ENCODE data around the gene PLXND1. TPM values are rescaled to one million over a fixed set of nuclear protein-coding genes. Genes with fewer than 3 reads are reported as not detected.

PLXND1 gene
- total RNA-seq, 1 experiment from 2014 or later, result 26.3 TPM

GRCh38 chr3:129571605-129572547 lies 34.6 kb downstream of the PLXND1 start:
- POLR2A ChIA-PET, result no interaction called here

DNA sequence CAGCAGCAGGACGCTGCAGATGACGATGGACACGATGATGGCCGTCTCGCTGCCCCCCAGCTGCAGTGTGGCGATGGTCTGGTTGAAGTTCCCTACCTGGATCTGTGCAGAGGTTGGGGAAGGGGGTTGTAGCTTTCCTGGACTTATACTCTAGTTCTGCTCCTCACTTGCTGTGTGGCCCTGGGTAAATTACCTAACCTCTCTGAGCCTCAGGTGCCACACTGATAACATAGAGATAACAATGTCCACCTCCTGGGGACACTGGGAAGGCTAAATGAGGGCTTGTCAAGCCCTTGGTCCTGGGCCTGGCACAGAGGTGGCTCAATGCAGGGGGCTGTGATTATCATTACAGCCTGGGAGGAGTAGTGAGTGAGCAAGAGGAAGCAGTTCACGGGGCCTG lies 36.6 kb downstream of the PLXND1 start:
- BruUV-seq (replicated peaks), result no TSS peak
- no peaks in the 10 kb centered on the region for H3K9me3 Mint-ChIP-seq (ENCODE audit: unreplicated experiment)
- no peak overlapping the region for H3K27ac Mint-ChIP-seq (ENCODE audit: unreplicated experiment)
- no peaks in the 10 kb centered on the region for H3K4me1 Mint-ChIP-seq (ENCODE audit: low read depth, unreplicated experiment)
- TF ChIP-seq CTCF (IDR thresholded peaks at IDR 0.05; ENCODE audit: insufficient read depth in 1 of 2, low read depth in 1 of 2, low read length in 1 of 2, severe bottlenecking in 1 of 2, unreplicated experiment in 1 of 2), result no peak
- no peaks in the 10 kb centered on the region for H3K4me1 ChIP-seq
- H3K36me3 ChIP-seq (ENCODE audit: control insufficient read depth, insufficient read depth, low read length), result no peaks in the 10 kb centered on the region
- H3K9me3 ChIP-seq, result no peaks in the 10 kb centered on the region
- POLR2A ChIA-PET, result no interaction called here
- H3K36me3 Mint-ChIP-seq (ENCODE audit: insufficient read depth, unreplicated experiment), result peaks cover 6% of the 10 kb centered on the region
- no peaks in the 10 kb centered on the region for H3K27me3 ChIP-seq (replicated peaks; ENCODE audit: control insufficient read depth, insufficient read depth, low read length)
- no peak overlapping the region for H3K4me3 Mint-ChIP-seq (ENCODE audit: unreplicated experiment)
- no peaks in the 10 kb centered on the region for H3K27me3 Mint-ChIP-seq (ENCODE audit: insufficient read depth, unreplicated experiment)
- CTCF ChIA-PET, result no interaction called here
- no peak for DNase-seq
- intact Hi-C loops (cut with micrococcal nuclease; ENCODE audit: unreplicated experiment), result no loop called here
- no peak overlapping the region for H3K4me3 ChIP-seq (ENCODE audit: low read depth, low read length)

More at GRCh38 chr3:129571605-129572547, 34.6 kb downstream of the PLXND1 start:
- Mint-ChIP-seq H3K4me1 (ENCODE audit: low read depth, unreplicated experiment) (no peaks in the 10 kb centered on the region), H3K36me3 (ENCODE audit: insufficient read depth, unreplicated experiment) (peaks cover 6% of the 10 kb centered on the region), H3K9me3 (ENCODE audit: unreplicated experiment) (no peaks in the 10 kb centered on the region), H3K27me3 (ENCODE audit: insufficient read depth, unreplicated experiment) (no peaks in the 10 kb centered on the region), H3K27ac (ENCODE audit: unreplicated experiment) (no peak overlapping the region), H3K4me3 (ENCODE audit: unreplicated experiment) (no peak overlapping the region)
- intact Hi-C loops (cut with micrococcal nuclease; ENCODE audit: unreplicated experiment), result no loop called here
- Histone ChIP-seq H3K4me3 (ENCODE audit: low read depth, low read length) (no peak overlapping the region), H3K4me1 (no peaks in the 10 kb centered on the region), H3K9me3 (no peaks in the 10 kb centered on the region), H3K27me3 (replicated peaks; ENCODE audit: control insufficient read depth, insufficient read depth, low read length) (no peaks in the 10 kb centered on the region), H3K36me3 (ENCODE audit: control insufficient read depth, insufficient read depth, low read length) (no peaks in the 10 kb centered on the region)
- DNase-seq, result no peak
- BruUV-seq (replicated peaks), result no TSS peak
- CTCF ChIA-PET, result no interaction called here
- TF ChIP-seq CTCF (IDR thresholded peaks at IDR 0.05; ENCODE audit: insufficient read depth in 1 of 2, low read depth in 1 of 2, low read length in 1 of 2, severe bottlenecking in 1 of 2, unreplicated experiment in 1 of 2), result no peak

GRCh38 chr3:129567939-129568338 lies 38.5 kb downstream of the PLXND1 start:
- no peaks in the 10 kb centered on the region for H3K27me3 Mint-ChIP-seq (ENCODE audit: insufficient read depth, unreplicated experiment)
- Histone ChIP-seq H3K36me3 (ENCODE audit: control insufficient read depth, insufficient read depth, low read length) (no peaks in the 10 kb centered on the region), H3K27me3 (replicated peaks; ENCODE audit: control insufficient read depth, insufficient read depth, low read length) (no peaks in the 10 kb centered on the region), H3K9me3 (no peaks in the 10 kb centered on the region), H3K4me1 (no peaks in the 10 kb centered on the region), H3K4me3 (ENCODE audit: low read depth, low read length) (no peak overlapping the region)
- no peak for DNase-seq
- no peak overlapping the region for H3K27ac Mint-ChIP-seq (ENCODE audit: unreplicated experiment)
- no peaks in the 10 kb centered on the region for H3K4me1 Mint-ChIP-seq (ENCODE audit: low read depth, unreplicated experiment)
- no peak overlapping the region for H3K4me3 Mint-ChIP-seq (ENCODE audit: unreplicated experiment)
- ChIA-PET POLR2A (interaction anchor here (0.5 kb wide), 1 partner anchor 113 kb away, joined by 3 read pairs; no protein-coding TSS in a partner anchor), CTCF (interaction anchor here (0.5 kb wide), 1 partner anchor 1415 kb away, joined by 4 read pairs; the partner anchor contains the start of gene EEFSEC)
- intact Hi-C loops (cut with micrococcal nuclease; ENCODE audit: unreplicated experiment), result no loop called here
- BruUV-seq (replicated peaks), result no TSS peak
- no peak for TF ChIP-seq CTCF (IDR thresholded peaks at IDR 0.05; ENCODE audit: insufficient read depth in 1 of 2, low read depth in 1 of 2, low read length in 1 of 2, severe bottlenecking in 1 of 2, unreplicated experiment in 1 of 2)
- H3K36me3 Mint-ChIP-seq (ENCODE audit: insufficient read depth, unreplicated experiment), result peaks cover 6% of the 10 kb centered on the region
- H3K9me3 Mint-ChIP-seq (ENCODE audit: unreplicated experiment), result no peaks in the 10 kb centered on the region

Data from Caco-2 (cell line).